ENCODE results near the gene PCCA.

Gene PCCA

DNA sequence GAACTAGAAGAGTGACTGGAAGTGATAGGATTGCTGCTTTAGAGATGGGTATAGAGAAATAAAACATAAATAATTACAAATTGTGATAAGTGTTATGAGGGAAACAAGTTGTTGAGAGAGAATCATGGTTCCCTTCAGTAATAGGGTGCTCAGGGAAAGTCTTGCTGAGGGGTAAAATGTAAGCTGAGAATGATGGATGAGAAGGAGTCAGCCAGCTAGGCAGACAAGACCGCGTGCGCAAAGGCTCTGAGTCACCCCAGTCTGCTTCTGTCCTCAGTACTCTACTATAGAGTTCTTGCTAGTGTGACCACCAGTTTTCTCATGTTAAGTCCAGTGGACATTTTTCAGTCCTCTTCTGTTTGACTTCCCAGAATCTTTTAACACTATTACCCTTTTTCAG, 39.5 kb downstream of the PCCA start:
- in situ Hi-C loops (cut with MboI; ENCODE audit: low sequenced_read_pairs, unreplicated experiment), result no loop called here
- no peak for DNase-seq (ENCODE audit: low spot score)
- TF ChIP-seq, protein P1, sequence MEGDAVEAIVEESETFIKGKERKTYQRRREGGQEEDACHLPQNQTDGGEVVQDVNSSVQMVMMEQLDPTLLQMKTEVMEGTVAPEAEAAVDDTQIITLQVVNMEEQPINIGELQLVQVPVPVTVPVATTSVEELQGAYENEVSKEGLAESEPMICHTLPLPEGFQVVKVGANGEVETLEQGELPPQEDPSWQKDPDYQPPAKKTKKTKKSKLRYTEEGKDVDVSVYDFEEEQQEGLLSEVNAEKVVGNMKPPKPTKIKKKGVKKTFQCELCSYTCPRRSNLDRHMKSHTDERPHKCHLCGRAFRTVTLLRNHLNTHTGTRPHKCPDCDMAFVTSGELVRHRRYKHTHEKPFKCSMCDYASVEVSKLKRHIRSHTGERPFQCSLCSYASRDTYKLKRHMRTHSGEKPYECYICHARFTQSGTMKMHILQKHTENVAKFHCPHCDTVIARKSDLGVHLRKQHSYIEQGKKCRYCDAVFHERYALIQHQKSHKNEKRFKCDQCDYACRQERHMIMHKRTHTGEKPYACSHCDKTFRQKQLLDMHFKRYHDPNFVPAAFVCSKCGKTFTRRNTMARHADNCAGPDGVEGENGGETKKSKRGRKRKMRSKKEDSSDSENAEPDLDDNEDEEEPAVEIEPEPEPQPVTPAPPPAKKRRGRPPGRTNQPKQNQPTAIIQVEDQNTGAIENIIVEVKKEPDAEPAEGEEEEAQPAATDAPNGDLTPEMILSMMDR (IDR thresholded peaks at IDR 0.05; ENCODE audit: borderline replicate concordance, control extremely low read depth, extremely low read depth, insufficient read depth, missing control alignments), result no peak

DNA sequence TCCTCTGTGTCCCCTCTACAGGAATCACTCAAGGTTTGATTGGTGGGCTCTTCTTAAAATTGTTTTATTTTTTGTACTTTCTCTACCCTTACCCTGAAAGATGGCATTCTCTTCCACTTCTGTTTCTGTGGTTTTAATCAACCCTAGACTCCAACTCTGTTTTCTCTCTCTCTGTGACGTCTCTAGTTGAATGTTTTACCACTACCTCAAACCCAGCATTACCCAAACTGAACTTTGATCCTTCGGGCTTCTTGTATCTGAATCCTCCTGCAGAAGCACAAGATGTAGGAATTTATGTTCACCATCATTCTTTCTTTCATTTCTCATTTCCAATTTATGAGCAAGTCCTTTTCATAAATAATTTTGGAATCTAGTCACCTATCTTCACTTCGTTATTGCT, 39.9 kb downstream of the PCCA start:
- in situ Hi-C loops (cut with MboI; ENCODE audit: low sequenced_read_pairs, unreplicated experiment), result no loop called here
- no peak for DNase-seq (ENCODE audit: low spot score)
- TF ChIP-seq, protein P1 (IDR thresholded peaks at IDR 0.05; ENCODE audit: borderline replicate concordance, control extremely low read depth, extremely low read depth, insufficient read depth, missing control alignments), result no peak

- DNase-seq (ENCODE audit: low spot score), result peak; percentile 22
- in situ Hi-C loops (cut with MboI; ENCODE audit: low sequenced_read_pairs, unreplicated experiment), result no loop called here
Measured at GRCh38 chr13:100129605-100130004, 40.7 kb downstream of the PCCA start.

DNA sequence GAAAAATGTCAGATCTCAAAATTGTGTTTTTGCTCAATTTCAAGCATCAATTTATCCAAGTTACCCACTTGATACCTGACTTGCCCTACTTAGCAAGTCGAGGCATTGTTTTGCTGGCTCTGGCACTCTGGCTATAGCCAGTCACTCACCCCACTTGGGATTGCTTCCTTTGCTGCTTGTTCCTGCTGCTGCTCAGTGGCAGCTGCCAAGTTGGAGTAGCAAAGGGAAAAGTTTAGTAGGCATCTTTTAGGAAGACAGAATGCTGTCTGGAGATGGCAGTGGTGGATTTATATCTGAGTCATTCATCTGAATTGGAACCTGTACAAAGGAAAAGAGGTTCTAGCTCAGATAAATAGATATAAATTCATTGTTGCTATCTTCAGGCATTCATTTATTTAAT, 41.2 kb downstream of the PCCA start:
- TF ChIP-seq, protein P1 (IDR thresholded peaks at IDR 0.05; ENCODE audit: borderline replicate concordance, control extremely low read depth, extremely low read depth, insufficient read depth, missing control alignments), result no peak
- no peak for DNase-seq (ENCODE audit: low spot score)

More at GRCh38 chr13:100129605-100130004, 40.7 kb downstream of the PCCA start:
- TF ChIP-seq, protein P1 (IDR thresholded peaks at IDR 0.05; ENCODE audit: borderline replicate concordance, control extremely low read depth, extremely low read depth, insufficient read depth, missing control alignments), result no peak

GRCh38 chr13:100130930-100131511, 42.1 kb downstream of the PCCA start:
- DNase-seq (ENCODE audit: low spot score), result no peak
- in situ Hi-C loops (cut with MboI; ENCODE audit: low sequenced_read_pairs, unreplicated experiment), result no loop called here
- TF ChIP-seq, protein P1 (IDR thresholded peaks at IDR 0.05; ENCODE audit: borderline replicate concordance, control extremely low read depth, extremely low read depth, insufficient read depth, missing control alignments), result no peak

More for the DNA sequence above, 41.2 kb downstream of the PCCA start:
- in situ Hi-C loops (cut with MboI; ENCODE audit: low sequenced_read_pairs, unreplicated experiment), result no loop called here

- TF ChIP-seq, protein P1 (IDR thresholded peaks at IDR 0.05; ENCODE audit: borderline replicate concordance, control extremely low read depth, extremely low read depth, insufficient read depth, missing control alignments), result no peak
- in situ Hi-C loops (cut with MboI; ENCODE audit: low sequenced_read_pairs, unreplicated experiment), result no loop called here
- DNase-seq (ENCODE audit: low spot score), result no peak
Measured at GRCh38 chr13:100131863-100132574, 43.1 kb downstream of the PCCA start.

Measured in GM13976 (cell line).